Osteocyte (in vitro differentiated cells): ENCODE results near the gene OR4K2. TPM values are rescaled to one million over a fixed set of nuclear protein-coding genes. Genes with fewer than 3 reads are reported as not detected.

Experiments
- DNase-seq: peaks from one replicate; pipeline ENCODE4 v3.0.0; 2021; ENCODE audit warnings: mixed read lengths; ENCODE audit not compliant: unreplicated experiment; ENCODE audit errors: extremely low spot score
- H3K27ac Mint-ChIP-seq: one replicate; pipeline ENCODE4 v1.8.0; 2021; ENCODE audit warnings: mild to moderate bottlenecking, mixed read lengths; ENCODE audit not compliant: unreplicated experiment
- H3K27me3 Mint-ChIP-seq: one replicate; pipeline ENCODE4 v1.8.0; 2021; ENCODE audit warnings: mixed read lengths; ENCODE audit not compliant: unreplicated experiment
- H3K36me3 Mint-ChIP-seq: one replicate; pipeline ENCODE4 v1.8.0; 2021; ENCODE audit warnings: mixed read lengths; ENCODE audit not compliant: unreplicated experiment
- H3K4me1 Mint-ChIP-seq: one replicate; pipeline ENCODE4 v1.8.0; 2021; ENCODE audit warnings: mixed read lengths; ENCODE audit not compliant: unreplicated experiment
- H3K4me3 Mint-ChIP-seq: one replicate; pipeline ENCODE4 v1.8.0; 2021; ENCODE audit warnings: mild to moderate bottlenecking, moderate library complexity, mixed read lengths; ENCODE audit not compliant: unreplicated experiment
- H3K9me3 Mint-ChIP-seq: one replicate; pipeline ENCODE4 v1.8.0; 2021; ENCODE audit warnings: mixed read lengths; ENCODE audit not compliant: unreplicated experiment
- total RNA-seq: library from RNA; stranded (reverse); gene quantifications from 2 replicates; pipeline ENCODE4 v1.2.1, GENCODE V29; 2021
- TF ChIP-seq, protein P1 (sequence below): fragments of 200-600 bp; sonication (generic); IDR thresholded peaks from 2 replicates; pipeline ENCODE4 v1.5.0; 2021; ENCODE audit warnings: antibody characterized with exemption, mild to moderate bottlenecking, moderate library complexity

OR4K2 gene
- total RNA-seq, 1 donor from 2014 or later = not detected

DNA sequence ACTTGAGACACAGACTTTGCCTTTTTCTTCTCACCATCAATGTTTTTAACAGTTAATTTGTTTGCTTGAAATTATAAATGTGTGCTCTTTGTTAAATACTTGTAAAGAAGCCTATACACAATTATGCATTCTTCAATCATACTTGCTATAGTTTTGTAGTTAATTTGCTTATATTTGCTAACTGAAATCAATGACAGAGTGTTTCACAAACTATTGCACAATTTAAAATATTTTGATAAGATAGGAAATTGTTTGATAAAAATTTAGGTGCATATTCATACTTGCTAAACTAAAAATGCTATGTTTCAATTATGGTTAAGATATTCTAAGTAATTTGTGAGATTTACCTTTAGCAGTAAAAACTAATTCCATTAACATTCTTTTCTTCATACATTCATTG is 31.7 kb downstream of the OR4K2 start:
- H3K4me1 Mint-ChIP-seq = no peaks in the 10 kb centered on the region
- no peak for DNase-seq
- H3K27me3 Mint-ChIP-seq = no peaks in the 10 kb centered on the region
- H3K27ac Mint-ChIP-seq = no peak overlapping the region
- peaks cover 79% of the 10 kb centered on the region for H3K9me3 Mint-ChIP-seq
- no peaks in the 10 kb centered on the region for H3K36me3 Mint-ChIP-seq
- TF ChIP-seq, protein P1, sequence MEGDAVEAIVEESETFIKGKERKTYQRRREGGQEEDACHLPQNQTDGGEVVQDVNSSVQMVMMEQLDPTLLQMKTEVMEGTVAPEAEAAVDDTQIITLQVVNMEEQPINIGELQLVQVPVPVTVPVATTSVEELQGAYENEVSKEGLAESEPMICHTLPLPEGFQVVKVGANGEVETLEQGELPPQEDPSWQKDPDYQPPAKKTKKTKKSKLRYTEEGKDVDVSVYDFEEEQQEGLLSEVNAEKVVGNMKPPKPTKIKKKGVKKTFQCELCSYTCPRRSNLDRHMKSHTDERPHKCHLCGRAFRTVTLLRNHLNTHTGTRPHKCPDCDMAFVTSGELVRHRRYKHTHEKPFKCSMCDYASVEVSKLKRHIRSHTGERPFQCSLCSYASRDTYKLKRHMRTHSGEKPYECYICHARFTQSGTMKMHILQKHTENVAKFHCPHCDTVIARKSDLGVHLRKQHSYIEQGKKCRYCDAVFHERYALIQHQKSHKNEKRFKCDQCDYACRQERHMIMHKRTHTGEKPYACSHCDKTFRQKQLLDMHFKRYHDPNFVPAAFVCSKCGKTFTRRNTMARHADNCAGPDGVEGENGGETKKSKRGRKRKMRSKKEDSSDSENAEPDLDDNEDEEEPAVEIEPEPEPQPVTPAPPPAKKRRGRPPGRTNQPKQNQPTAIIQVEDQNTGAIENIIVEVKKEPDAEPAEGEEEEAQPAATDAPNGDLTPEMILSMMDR = no peak
- no peak overlapping the region for H3K4me3 Mint-ChIP-seq

DNA sequence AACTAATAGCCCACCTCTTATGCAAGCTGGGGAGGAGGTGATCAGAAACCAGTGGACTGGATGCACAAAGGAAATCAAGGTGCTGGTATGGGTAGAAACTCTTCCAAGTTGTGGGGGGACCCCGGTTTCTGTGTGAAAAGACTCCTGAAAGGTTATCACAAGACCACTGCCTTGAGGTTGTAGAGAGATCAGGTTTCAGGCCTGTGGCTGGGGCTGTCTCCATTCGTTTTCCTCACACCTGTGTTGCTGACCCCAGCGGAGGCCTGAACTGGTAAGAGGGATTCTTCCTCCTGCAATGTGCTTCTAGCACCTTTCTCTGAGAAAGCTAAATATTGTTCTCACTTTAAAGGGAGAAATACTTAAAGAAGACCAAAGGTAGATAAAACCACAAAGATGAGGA is 36.2 kb downstream of the OR4K2 start:
- H3K9me3 Mint-ChIP-seq = peaks cover 63% of the 10 kb centered on the region
- no peak for DNase-seq

DNA sequence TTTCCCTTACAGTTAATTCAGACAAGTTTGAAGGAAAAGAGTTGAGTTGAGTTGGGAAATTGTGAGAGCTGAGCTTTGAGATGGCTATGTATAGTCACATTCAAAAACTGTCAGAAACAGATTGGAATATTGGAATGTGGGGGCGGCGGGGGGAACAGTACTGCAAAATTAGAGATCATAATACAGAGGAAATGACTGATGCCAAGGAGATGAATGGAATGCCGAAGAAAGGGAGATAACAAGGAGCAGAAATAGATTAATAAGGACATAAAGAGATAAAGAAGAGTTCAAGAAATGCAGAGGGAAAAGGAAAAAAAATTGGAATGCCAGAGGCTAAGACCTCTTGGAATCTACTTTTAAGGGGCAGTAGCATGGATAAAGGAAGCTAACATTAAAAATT is 42.3 kb downstream of the OR4K2 start:
- Mint-ChIP-seq H3K27ac (no peak overlapping the region), H3K27me3 (no peaks in the 10 kb centered on the region), H3K4me1 (no peaks in the 10 kb centered on the region), H3K9me3 (peaks cover 14% of the 10 kb centered on the region), H3K36me3 (no peaks in the 10 kb centered on the region), H3K4me3 (no peak overlapping the region)
- no peak for DNase-seq
- TF ChIP-seq, protein P1 = no peak

More for the DNA sequence above, 36.2 kb downstream of the OR4K2 start:
- Mint-ChIP-seq H3K27me3 (no peaks in the 10 kb centered on the region), H3K4me3 (no peak overlapping the region), H3K27ac (no peak overlapping the region), H3K36me3 (no peaks in the 10 kb centered on the region), H3K4me1 (no peaks in the 10 kb centered on the region)
- TF ChIP-seq, protein P1 = no peak

DNA sequence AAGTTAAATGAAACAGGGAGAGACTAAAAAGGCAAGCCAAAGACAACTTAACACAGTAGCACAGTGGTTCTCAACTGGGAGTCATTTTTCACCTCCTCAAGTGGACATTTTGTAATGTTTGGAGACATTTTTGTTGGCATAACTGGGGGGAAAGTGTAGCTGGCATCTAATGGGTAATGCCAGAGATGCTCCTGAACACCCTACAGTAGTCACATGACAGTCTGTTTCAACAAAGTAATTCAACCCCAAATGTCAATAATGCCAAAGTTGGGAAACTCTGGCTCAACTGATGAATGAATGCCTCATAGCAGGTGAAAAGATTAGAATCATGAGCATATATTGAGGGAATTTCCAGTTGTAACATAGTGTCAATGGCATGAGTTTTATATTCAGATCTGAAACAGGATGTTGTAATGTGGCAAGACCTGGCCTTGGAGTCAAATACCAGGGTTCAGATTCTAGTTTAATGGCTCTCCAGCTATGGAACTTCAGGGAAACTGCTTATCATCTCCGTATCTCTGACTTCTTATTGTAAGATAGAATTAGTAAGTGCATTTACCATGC is 43.1 kb downstream of the OR4K2 start:
- TF ChIP-seq, protein P1 = no peak
- H3K27ac Mint-ChIP-seq = no peak overlapping the region
- H3K36me3 Mint-ChIP-seq = no peaks in the 10 kb centered on the region
- H3K9me3 Mint-ChIP-seq = peaks cover 7% of the 10 kb centered on the region
- no peaks in the 10 kb centered on the region for H3K4me1 Mint-ChIP-seq
- H3K4me3 Mint-ChIP-seq = no peak overlapping the region
- no peak for DNase-seq
- no peaks in the 10 kb centered on the region for H3K27me3 Mint-ChIP-seq

DNA sequence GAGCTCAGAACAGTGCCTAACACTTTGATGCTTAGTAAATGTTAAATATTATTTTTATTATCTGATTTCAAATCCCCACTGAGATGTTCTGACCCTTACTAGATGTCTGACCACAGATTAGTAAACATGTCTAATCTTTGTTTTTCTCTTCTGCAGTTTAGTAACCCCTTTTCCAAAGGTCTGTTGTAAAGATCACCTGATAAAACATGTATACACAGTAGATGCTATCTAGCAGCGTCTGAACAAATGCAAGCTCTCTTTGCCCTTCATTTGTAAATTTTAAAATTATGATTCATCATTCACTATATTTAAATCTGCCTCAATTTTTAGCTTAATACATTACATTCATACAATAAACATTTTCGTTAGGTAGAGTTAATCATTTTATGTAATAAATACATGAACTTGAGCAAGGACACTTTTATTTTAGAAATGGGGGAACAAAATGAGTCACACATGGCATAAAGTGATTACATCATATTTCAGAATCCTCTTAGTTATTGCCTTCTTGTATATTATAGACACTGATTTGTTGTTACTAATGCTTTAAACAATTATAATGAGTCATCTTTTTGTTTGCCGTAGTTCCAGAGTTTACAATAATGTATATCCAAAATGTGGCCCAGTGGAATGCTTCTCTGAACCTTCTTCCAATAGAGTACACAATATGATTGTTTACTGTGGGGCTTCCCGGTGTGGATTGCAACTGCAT is 43.8 kb downstream of the OR4K2 start:
- Mint-ChIP-seq H3K27me3 (no peaks in the 10 kb centered on the region), H3K4me1 (no peaks in the 10 kb centered on the region), H3K4me3 (no peak overlapping the region), H3K36me3 (no peaks in the 10 kb centered on the region), H3K27ac (no peak overlapping the region), H3K9me3 (peaks cover under 1% of the 10 kb centered on the region)
- no peak for DNase-seq
- TF ChIP-seq, protein P1 = no peak
